Measurements from ENCODE around the gene ROPN1L. TPM values are rescaled to one million over a fixed set of nuclear protein-coding genes. Genes with fewer than 3 reads are reported as not detected.
"Not testable (repeated sequence)": the region's sequence is repeated elsewhere in the genome, so short reads cannot be mapped to it uniquely, and the experiment has no call there.

Gene ROPN1L
- total and polyA plus RNA-seq, 2 of the 4 experiments (the other 2 are of a cell fraction) = 0.34 to 0.36 TPM

DNA sequence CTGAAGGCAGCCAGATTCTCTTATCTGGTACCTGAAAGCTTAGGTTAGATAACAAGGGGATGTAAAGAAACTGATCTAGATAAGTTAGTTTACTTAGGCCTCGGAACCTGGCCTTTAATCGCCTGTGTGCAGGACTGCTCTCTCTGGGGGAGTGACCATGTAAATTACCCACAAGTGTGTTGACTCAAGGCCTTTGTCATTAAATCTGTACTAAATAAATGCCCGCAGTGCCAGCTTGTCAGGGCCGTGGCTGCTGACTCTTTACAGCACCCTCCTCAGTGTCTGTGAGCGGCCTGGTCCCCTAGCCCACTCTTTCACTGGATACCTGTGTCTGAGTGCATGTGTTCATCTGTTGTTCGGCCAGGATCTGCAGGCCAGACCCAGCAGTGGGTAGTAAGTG, 52.8 kb downstream of the ROPN1L start:
- H3K9ac ChIP-seq (ENCODE audit: low read depth, low read length); H4K91ac ChIP-seq (ENCODE audit: insufficient read depth, low read depth, low read length); H3K79me1 ChIP-seq (ENCODE audit: low read depth in 1 of 2, low read length in 2 of 2); H2BK20ac ChIP-seq (ENCODE audit: low read depth, low read length); H3K27me3 ChIP-seq (ENCODE audit: control insufficient read depth, insufficient read depth, low read length); H2AK9ac ChIP-seq (replicated peaks; ENCODE audit: low read depth, low read length, poor library complexity); ATAC-seq (ENCODE audit: low read depth); H2BK15ac ChIP-seq (ENCODE audit: low read depth, low read length); H3K27ac ChIP-seq (ENCODE audit: insufficient read depth, low read length); H2AFZ ChIP-seq (replicated peaks; ENCODE audit: low read length, poor library complexity); H3K23ac ChIP-seq (ENCODE audit: low read depth, low read length); H3K9me1 ChIP-seq (ENCODE audit: insufficient read depth, low read length); intact Hi-C loops (cut with micrococcal nuclease); H3K18ac ChIP-seq (ENCODE audit: low read depth, low read length); H4K20me1 ChIP-seq (ENCODE audit: insufficient read depth, low read length); H2BK120ac ChIP-seq (ENCODE audit: low read depth, low read length); H2BK5ac ChIP-seq (ENCODE audit: low read depth, low read length, poor library complexity, severe bottlenecking); BruUV-seq (replicated peaks); H4K8ac ChIP-seq (ENCODE audit: low read depth in 2 of 2, low read length in 2 of 2); DNase-seq; CTCF ChIA-PET; H3K4me1 ChIP-seq (ENCODE audit: control insufficient read depth, insufficient read depth, low read length); H4K5ac ChIP-seq (ENCODE audit: low read depth, low read length); dilution Hi-C loops (cut with HindIII; ENCODE audit: low sequenced_read_pairs, unreplicated experiment); H3K14ac ChIP-seq (replicated peaks; ENCODE audit: low read depth, low read length); H3K4me3 ChIP-seq (ENCODE audit: insufficient read depth, low read depth, low read length); POLR2A ChIA-PET (ENCODE audit: unreplicated experiment); H3K36me3 ChIP-seq (ENCODE audit: control insufficient read depth, insufficient read depth, low read length); in situ Hi-C loops (cut with MboI; ENCODE audit: low sequenced_read_pairs); H3K9me3 ChIP-seq (ENCODE audit: control insufficient read depth, insufficient read depth, low read length); H3K4me2 ChIP-seq (ENCODE audit: low read depth, low read length); H3K4ac ChIP-seq (ENCODE audit: low read depth, low read length); H3K56ac ChIP-seq (ENCODE audit: extremely low read depth, insufficient read depth, low read length); H2AK5ac ChIP-seq (ENCODE audit: low read depth, low read length): not testable (repeated sequence)
- 85% methylated on average over 2 of the region's 6 CpGs; no CpG with 5 or more reads in 1 of the 2 experiments for WGBS, 2 experiments (ENCODE audit: extremely low coverage in 2 of 2, insufficient read length in 1 of 2)
